DMS53 treated with DMSO at 0.1 percent for 48 hours (cell line): ENCODE results near the gene NFATC2IP.
A peak's percentile ranks its signal among the peaks of the same experiment; 100 is the strongest.
"Not testable (repeated sequence)": the region's sequence is repeated elsewhere in the genome, so short reads cannot be mapped to it uniquely, and the experiment has no call there.

Experiments
- DNase-seq: peaks from one replicate; lab custom pipeline; 2025; ENCODE audit not compliant: unreplicated experiment; lab: John Stamatoyannopoulos, UW

Gene NFATC2IP

DNA sequence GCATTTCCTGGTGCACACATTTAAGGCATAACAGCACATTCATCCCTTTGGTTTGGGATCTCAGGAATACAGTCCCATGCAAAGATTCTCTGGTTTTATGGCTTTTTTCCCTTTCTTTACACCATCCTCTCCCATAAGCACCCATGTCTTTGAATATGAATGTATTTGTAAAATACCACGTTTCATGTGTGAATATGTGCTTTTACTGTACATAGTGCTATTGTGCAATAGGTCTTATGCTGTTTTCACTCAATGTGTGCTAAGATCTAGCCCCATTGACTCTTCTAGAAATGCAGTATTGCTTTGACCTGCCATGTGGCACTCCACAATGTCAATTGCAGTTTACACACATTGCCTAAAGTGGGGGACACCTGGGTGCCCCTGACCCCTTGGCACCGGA is 13.8 kb downstream of the NFATC2IP start:
- no peak for DNase-seq

DNA sequence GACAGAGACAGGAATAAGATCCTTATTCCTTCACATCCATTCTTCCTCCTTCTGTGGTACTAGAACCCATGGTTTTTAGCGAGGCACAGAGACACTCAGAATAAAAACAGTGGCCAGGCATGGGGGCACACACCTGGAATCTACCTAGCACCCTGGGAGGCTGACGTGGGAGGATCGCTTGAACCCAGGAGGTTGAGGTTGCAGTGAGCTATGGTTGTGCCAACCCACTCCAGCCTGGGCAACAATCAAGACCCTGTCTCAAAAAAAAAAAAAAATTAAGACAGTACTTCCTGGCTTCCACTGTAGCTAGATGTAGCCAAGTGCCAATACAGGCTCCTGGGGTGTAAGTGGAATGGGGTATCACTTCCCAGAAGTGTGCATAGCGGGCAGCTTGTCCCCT is 16.4 kb downstream of the NFATC2IP start:
- DNase-seq, result no peak

- not testable (repeated sequence) for DNase-seq
Observed at GRCh38 chr16:28969696-28970095, 19.0 kb downstream of the NFATC2IP start.

- peak; percentile 45 for DNase-seq
Observed at GRCh38 chr16:28974007-28974436, 23.3 kb downstream of the NFATC2IP start.

GRCh38 chr16:28974437-28975157 is 23.9 kb downstream of the NFATC2IP start, which contains the start of gene SPNS1:
TSS of gene SPNS1 (plus strand) at chr16:28974778. CDS start at chr16:28975152, 374 bp downstream.
- DNase-seq, result peak; percentile 83

GRCh38 chr16:28975158-28975599 is 24.4 kb downstream of the NFATC2IP start:
- no peak for DNase-seq

- DNase-seq, result peak; percentile 0
Observed at GRCh38 chr16:28977703-28978662, 27.2 kb downstream of the NFATC2IP start.

- not testable (repeated sequence) for DNase-seq
Observed at GRCh38 chr16:28980330-28980729, 29.6 kb downstream of the NFATC2IP start.

DNA sequence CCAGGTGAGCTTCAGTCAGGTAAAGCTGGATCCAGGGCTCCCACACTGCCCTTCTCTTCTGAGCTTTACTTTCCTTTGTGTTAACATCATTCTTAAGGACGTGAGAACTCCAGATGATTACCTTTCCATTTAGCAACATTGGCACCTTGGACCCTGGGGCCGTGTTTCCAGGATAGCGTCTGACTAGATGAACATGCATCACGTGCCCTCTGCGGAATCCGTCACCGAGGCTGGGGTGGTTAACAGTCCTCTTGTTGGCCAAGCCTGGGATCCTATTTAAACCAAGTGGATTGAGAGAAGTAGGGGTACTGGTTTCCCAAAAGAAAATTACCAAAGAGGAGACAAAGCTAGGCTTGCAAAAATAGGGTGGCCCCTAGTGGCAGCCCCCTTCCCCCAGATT is 30.2 kb downstream of the NFATC2IP start:
- DNase-seq, result no peak

DNA sequence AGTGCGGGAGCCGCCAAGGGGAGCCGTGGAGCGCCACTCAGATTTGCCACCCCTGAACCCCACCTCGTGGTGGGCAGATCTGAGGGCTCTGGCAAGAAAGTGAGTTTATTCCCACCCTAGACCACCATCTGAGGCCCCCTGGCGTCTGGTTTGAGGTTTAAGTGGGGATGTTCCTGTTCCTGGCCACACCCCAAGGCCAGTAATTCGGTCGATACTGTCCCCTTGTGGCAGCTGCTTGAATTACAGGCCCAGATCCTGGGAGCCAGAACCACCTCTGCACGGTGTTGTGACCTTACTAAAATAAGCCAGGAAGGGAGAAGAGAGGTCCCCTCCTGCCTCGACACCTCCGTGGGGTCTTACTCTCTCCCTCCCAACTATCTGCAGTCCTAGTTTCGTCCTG is 30.8 kb downstream of the NFATC2IP start:
- no peak for DNase-seq

DNA sequence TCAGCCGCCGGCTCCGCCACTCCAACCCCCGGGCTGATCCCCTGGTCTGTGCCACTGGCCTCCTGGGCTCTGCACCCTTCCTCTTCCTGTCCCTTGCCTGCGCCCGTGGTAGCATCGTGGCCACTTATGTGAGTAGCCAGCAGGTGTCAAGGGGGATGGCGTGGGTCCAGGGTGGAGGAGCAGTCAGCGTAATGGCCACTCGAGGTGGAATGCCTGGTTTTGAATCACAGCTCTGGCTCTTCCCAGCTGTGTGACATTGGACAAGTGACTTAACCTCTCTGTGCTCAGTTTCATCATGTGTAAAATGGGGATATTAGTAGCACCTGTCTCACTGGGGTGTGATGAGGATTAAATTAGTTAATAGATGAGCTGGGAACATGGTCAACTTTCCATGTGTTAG is 31.7 kb downstream of the NFATC2IP start:
- no peak for DNase-seq

- DNase-seq, result no peak
Observed at GRCh38 chr16:28982949-28983348, 32.2 kb downstream of the NFATC2IP start.

DNA sequence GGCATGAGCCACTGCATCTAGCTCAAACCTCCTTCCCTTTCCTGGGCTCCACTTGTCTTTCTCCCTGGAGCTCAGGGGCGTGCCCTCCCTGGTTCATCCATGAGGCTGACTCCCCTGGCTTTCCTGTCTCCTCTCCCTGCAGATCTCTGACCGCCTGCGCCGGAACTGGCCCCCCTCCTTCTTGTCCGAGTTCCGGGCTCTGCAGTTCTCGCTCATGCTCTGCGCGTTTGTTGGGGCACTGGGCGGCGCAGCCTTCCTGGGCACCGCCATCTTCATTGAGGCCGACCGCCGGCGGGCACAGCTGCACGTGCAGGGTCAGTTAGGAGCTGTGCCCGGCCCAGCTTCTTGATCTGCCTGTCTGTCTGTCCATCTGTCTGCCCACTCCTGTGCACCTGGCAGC is 32.9 kb downstream of the NFATC2IP start:
- DNase-seq, result no peak

DNA sequence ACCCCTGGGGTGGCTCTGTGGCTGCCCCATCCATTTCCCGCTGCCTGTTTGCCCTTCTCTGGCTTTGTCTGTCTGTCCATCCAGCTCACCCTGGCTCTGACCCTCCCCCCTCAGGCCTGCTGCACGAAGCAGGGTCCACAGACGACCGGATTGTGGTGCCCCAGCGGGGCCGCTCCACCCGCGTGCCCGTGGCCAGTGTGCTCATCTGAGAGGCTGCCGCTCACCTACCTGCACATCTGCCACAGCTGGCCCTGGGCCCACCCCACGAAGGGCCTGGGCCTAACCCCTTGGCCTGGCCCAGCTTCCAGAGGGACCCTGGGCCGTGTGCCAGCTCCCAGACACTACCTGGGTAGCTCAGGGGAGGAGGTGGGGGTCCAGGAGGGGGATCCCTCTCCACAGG is 33.4 kb downstream of the NFATC2IP start:
- DNase-seq, result no peak

- no peak for DNase-seq
Observed at GRCh38 chr16:28984619-28985135, 33.9 kb downstream of the NFATC2IP start, which contains the start of gene LAT. TSS of gene LAT (plus strand) at chr16:28985052. CDS start at chr16:28985418, 366 bp downstream.

- DNase-seq, result no peak
Observed at GRCh38 chr16:28985211-28986041, 34.7 kb downstream of the NFATC2IP start.

- DNase-seq, result no peak
Observed at GRCh38 chr16:28986046-28986445, 35.3 kb downstream of the NFATC2IP start.

- DNase-seq, result no peak
Observed at GRCh38 chr16:28986492-28986891, 35.8 kb downstream of the NFATC2IP start.

DNA sequence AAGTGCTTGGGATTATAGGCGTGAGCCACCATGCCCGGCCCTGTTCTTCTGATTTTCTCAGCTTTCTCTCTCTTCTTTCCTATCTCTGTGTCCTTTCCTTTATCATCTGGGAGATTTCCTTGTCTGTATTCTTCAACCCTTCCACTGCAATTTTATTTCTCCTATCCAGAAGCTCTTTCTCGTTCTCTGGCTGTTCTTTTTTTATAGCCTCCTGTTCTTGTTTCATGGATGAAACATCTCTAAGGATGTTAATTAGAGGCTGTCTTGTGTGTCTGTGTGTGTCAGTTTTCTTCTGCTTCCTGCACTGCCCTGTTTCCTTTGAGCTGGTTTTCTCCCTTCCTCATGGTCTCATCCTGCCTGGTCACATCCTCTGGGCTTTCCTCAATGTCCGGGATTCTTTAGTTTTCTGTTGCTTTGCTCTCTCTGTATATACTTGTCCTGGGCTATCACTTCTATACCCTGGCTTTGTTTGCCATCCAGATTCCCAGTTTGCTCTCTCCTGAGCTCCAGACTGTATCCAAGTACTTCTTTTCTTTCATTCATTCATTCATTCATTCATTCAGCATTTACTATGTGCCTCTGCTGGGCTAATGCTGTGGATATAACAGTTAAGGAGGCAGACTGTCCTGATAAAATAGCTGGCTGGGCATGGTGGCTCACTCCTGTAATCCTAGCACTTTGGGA is 36.6 kb downstream of the NFATC2IP start:
- DNase-seq, result no peak

DNA sequence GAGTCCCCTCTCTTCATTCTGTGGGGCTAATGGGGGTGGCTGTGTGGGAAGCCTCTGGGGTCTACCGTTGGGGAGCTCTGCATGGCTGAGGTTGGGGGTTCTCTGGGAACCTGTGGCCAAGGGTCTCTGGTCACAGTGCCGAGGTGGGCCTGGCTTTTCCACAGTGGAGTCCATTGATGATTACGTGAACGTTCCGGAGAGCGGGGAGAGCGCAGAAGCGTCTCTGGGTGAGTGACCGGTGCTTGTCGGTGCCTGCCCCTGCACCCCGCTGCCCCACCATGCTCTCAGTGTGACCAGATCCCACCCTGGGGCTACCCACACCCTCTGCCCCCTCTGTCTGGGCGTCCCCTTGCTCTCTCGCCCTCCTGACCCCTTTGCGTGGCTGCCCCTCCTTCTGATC is 38.6 kb downstream of the NFATC2IP start:
- DNase-seq, result no peak
